Erythroblast (primary cell): ENCODE results near the gene UNC5A.

Experiments used
- GATA1 ChIP-seq: IDR thresholded peaks from 2 replicates; pipeline ENCODE4 v1.6.1; 2011; ENCODE audit warnings: low read depth, mild to moderate bottlenecking, control low read depth, low read length, moderate library complexity
- POLR2A ChIP-seq: IDR thresholded peaks from 2 replicates; pipeline ENCODE4 v1.6.1; 2011; ENCODE audit warnings: mild to moderate bottlenecking, low read length

- no peak for TF ChIP-seq POLR2A
- no peak for TF ChIP-seq GATA1
Observed at GRCh38 chr5:176779537-176779936, 30.8 kb upstream of the UNC5A start.
